Measurements from ENCODE around the gene CASS4. TPM values are rescaled to one million over a fixed set of nuclear protein-coding genes. Genes with fewer than 3 reads are reported as not detected.

The CASS4 gene
- total RNA-seq, 2 donors from 2014 or later, result not detected

DNA sequence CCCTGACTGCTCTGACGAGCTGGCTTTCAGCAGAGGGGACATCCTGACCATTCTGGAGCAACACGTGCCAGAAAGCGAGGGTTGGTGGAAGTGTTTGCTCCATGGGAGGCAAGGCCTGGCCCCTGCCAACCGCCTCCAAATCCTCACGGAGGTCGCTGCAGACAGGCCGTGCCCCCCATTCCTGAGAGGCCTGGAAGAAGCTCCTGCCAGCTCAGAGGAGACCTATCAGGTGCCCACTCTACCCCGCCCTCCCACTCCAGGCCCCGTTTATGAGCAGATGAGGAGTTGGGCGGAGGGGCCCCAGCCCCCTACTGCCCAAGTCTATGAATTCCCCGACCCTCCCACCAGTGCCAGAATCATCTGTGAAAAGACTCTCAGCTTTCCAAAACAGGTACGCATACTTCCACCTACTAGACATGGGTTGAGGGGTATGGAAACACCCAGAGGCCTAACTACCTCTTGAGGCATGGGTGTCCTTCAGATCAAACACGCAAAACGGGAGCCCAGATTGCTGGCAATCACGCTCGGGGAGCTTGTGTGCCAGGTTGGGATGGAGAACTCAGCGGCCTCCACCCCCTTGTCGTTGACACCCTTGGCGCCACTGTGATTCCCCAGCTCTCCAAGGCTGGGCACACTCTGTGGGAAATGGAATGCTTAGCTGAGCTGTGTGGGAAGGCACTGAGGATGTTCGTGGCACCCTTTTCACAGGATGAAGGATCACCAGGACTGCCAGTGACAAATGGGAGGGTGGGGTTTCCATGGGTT is 25.3 kb downstream of the CASS4 start:
- no peaks in the 10 kb centered on the region for H3K27me3 ChIP-seq (ENCODE audit: control insufficient read depth, insufficient read depth, low read length, poor library complexity, severe bottlenecking)
- no peaks in the 10 kb centered on the region for H3K36me3 ChIP-seq (ENCODE audit: control insufficient read depth, insufficient read depth, low read length)
- no peaks in the 10 kb centered on the region for H3K4me1 ChIP-seq (ENCODE audit: control insufficient read depth, insufficient read depth, low read length)
- Mint-ChIP-seq H3K4me1 (no peaks in the 10 kb centered on the region), H3K36me3 (ENCODE audit: low read depth) (no peaks in the 10 kb centered on the region), H3K4me3 (no peak overlapping the region), H3K9me3 (no peaks in the 10 kb centered on the region), H3K27ac (no peak overlapping the region), H3K27me3 (ENCODE audit: insufficient read depth) (peaks cover 8% of the 10 kb centered on the region)
- H3K4me3 ChIP-seq (ENCODE audit: low read length), result no peak overlapping the region
- no peak for TF ChIP-seq CTCF (conservative IDR thresholded peaks at IDR 0.05)
- H3K27ac ChIP-seq (ENCODE audit: low read depth, low read length), result no peak overlapping the region
- 92 to 94% methylated on average over 11 to 20 of the region's 20 CpGs for WGBS, 2 experiments (ENCODE audit: insufficient coverage in 1 of 2, insufficient read length in 1 of 2)
- no peak overlapping the region for H3K9ac ChIP-seq (ENCODE audit: extremely low read depth, low read length, poor library complexity, severe bottlenecking)
- no peaks in the 10 kb centered on the region for H3K9me3 ChIP-seq (ENCODE audit: control insufficient read depth, low read length)
- no peak for DNase-seq

DNA sequence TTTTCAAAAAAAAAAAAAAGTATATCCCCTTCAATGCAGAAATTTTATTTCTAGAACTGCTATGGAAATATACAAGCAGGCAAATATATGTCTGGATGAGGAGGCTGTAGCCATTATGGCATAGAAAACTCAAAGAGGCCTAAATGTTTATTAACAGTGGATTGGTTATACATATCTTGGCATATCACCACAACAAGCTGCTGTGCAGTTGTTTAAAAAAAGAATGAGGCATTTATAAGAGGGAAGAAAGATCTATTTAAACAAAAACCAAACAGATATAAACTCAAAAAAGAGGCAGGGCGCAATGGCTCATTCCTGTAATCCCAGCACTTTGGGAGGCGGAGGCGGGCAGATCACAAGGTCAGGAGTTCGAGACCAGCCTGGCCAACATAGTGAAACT is 26.2 kb downstream of the CASS4 start:
- Histone ChIP-seq H3K36me3 (ENCODE audit: control insufficient read depth, insufficient read depth, low read length) (no peaks in the 10 kb centered on the region), H3K27me3 (ENCODE audit: control insufficient read depth, insufficient read depth, low read length, poor library complexity, severe bottlenecking) (no peaks in the 10 kb centered on the region), H3K4me1 (ENCODE audit: control insufficient read depth, insufficient read depth, low read length) (no peaks in the 10 kb centered on the region), H3K9ac (ENCODE audit: extremely low read depth, low read length, poor library complexity, severe bottlenecking) (no peak overlapping the region), H3K9me3 (ENCODE audit: control insufficient read depth, low read length) (no peaks in the 10 kb centered on the region), H3K27ac (ENCODE audit: low read depth, low read length) (no peak overlapping the region), H3K4me3 (ENCODE audit: low read length) (no peak overlapping the region)
- H3K27me3 Mint-ChIP-seq (ENCODE audit: insufficient read depth), result peaks cover 3% of the 10 kb centered on the region
- H3K4me1 Mint-ChIP-seq, result no peaks in the 10 kb centered on the region
- H3K9me3 Mint-ChIP-seq, result no peaks in the 10 kb centered on the region
- H3K27ac Mint-ChIP-seq, result no peak overlapping the region
- TF ChIP-seq CTCF (conservative IDR thresholded peaks at IDR 0.05), result no peak
- H3K36me3 Mint-ChIP-seq (ENCODE audit: low read depth), result no peaks in the 10 kb centered on the region
- 97 to 100% methylated on average over 4 of the region's 4 CpGs for WGBS, 2 experiments (ENCODE audit: insufficient coverage in 1 of 2, insufficient read length in 1 of 2)
- no peak for DNase-seq
- H3K4me3 Mint-ChIP-seq, result no peak overlapping the region

DNA sequence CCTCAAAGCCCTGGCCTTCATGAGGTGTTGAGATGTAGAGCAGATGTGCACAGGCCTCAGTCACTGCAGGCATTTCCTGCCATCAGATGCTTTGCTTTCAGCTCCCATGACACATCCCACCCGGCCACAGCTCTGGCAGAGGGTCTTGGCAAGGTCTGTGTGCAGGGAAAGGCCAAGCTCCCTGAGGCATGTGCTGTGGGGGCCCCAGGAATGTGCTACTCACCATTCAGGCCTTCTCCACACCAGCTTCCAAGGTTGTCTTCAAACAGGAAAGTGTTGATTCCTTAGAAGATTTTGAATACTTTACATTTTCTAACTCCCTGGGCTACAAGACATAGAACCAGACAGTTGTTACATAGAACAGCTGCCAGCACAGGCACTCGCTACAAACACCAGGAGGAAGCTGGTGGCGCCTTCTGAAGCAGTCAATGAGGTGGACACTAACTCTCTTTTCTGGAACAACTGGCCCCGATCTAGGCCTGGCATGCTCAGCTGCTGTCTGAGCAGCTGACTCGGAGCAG is 27.8 kb downstream of the CASS4 start:
- WGBS, 2 experiments (ENCODE audit: insufficient coverage in 1 of 2, insufficient read length in 1 of 2), result 88 to 92% methylated on average over 5 of the region's 5 CpGs
- no peak overlapping the region for H3K4me3 Mint-ChIP-seq
- H3K36me3 ChIP-seq (ENCODE audit: control insufficient read depth, insufficient read depth, low read length), result no peaks in the 10 kb centered on the region

More for the DNA sequence above, 27.8 kb downstream of the CASS4 start:
- H3K9ac ChIP-seq (ENCODE audit: extremely low read depth, low read length, poor library complexity, severe bottlenecking), result no peak overlapping the region
- H3K4me3 ChIP-seq (ENCODE audit: low read length), result no peak overlapping the region
- Mint-ChIP-seq H3K9me3 (no peaks in the 10 kb centered on the region), H3K27me3 (ENCODE audit: insufficient read depth) (peaks cover 9% of the 10 kb centered on the region), H3K4me1 (no peaks in the 10 kb centered on the region), H3K36me3 (ENCODE audit: low read depth) (no peaks in the 10 kb centered on the region), H3K27ac (no peak overlapping the region)
- no peaks in the 10 kb centered on the region for H3K4me1 ChIP-seq (ENCODE audit: control insufficient read depth, insufficient read depth, low read length)
- H3K9me3 ChIP-seq (ENCODE audit: control insufficient read depth, low read length), result no peaks in the 10 kb centered on the region
- H3K27ac ChIP-seq (ENCODE audit: low read depth, low read length), result no peak overlapping the region
- H3K27me3 ChIP-seq (ENCODE audit: control insufficient read depth, insufficient read depth, low read length, poor library complexity, severe bottlenecking), result no peaks in the 10 kb centered on the region
- DNase-seq, result no peak
- no peak for TF ChIP-seq CTCF (conservative IDR thresholded peaks at IDR 0.05)
